Testis (tissue), 2 donors: ENCODE measurements around the gene PCNT.

Experiments used
- CTCF ChIP-seq, 3 experiments: fragments of 450-650 bp in 2 of 3; fragments of 200-600 bp in 1 of 3; sonication (generic) in 1 of 3; IDR thresholded peaks; one replicate each; pipeline ENCODE4 v1.5.1; 2016 to 2019; ENCODE audit warnings: antibody characterized with exemption in 3 of 3, mild to moderate bottlenecking in 2 of 3, moderate library complexity in 1 of 3
- POLR2A ChIP-seq: fragments of 450-650 bp; IDR thresholded peaks from one replicate; pipeline ENCODE4 v1.6.1; 2017; ENCODE audit warnings: antibody characterized with exemption, mild to moderate bottlenecking, moderate library complexity

GRCh38 chr21:46344219-46344915, 20.4 kb downstream of the PCNT start:
- no peak for TF ChIP-seq CTCF (IDR thresholded peaks at IDR 0.05)
- no peak for TF ChIP-seq POLR2A
